GM13977 (cell line): ENCODE measurements around the gene CCDC34.

Experiments used
- DNase-seq: peaks from one replicate; pipeline ENCODE4 v3.0.0; 2012; ENCODE audit warnings: low spot score
- CTCF ChIP-seq: IDR thresholded peaks from 2 replicates; pipeline ENCODE4 v1.5.1; 2012; ENCODE audit warnings: mild to moderate bottlenecking, control low read depth; ENCODE audit not compliant: insufficient read depth; ENCODE audit errors: extremely low read depth, missing control alignments
- in situ Hi-C: fragments of 300-500 bp; cut with MboI; formaldehyde crosslinking; loops from one replicate; pipeline ENCODE4 v1.12.0; 2022; ENCODE audit warnings: low sequenced_read_pairs, low pct_unique_long_range_greater_than_20kb, mixed read lengths, inconsistent platforms; ENCODE audit not compliant: unreplicated experiment

Gene CCDC34

DNA sequence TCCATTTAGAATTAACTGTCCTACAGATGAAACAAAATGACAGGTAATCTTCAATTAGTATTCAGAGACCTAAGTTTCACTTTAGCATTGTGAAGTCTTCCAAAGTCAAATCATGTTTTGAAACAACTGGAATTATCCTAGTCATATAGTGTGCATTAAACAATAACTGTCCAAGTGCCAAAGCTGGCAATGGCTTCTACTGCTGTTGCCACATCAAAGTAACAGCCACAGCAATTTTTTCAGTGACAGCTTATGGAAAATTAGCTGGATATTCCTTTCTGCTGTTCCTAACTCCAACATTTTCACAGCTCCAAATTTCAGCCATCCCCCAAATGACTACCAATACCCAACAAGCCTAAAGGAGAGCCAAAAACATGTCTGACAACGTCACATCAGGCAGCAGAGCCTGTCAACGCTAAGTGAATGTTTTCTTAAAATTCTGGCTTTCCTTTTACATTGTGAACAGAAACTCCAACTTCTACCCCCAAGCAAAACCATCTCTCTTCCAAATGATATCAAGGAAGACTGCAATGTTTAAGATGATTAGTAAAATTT, 45.3 kb upstream of the CCDC34 start:
- TF ChIP-seq CTCF, result no peak
- DNase-seq, result no peak

DNA sequence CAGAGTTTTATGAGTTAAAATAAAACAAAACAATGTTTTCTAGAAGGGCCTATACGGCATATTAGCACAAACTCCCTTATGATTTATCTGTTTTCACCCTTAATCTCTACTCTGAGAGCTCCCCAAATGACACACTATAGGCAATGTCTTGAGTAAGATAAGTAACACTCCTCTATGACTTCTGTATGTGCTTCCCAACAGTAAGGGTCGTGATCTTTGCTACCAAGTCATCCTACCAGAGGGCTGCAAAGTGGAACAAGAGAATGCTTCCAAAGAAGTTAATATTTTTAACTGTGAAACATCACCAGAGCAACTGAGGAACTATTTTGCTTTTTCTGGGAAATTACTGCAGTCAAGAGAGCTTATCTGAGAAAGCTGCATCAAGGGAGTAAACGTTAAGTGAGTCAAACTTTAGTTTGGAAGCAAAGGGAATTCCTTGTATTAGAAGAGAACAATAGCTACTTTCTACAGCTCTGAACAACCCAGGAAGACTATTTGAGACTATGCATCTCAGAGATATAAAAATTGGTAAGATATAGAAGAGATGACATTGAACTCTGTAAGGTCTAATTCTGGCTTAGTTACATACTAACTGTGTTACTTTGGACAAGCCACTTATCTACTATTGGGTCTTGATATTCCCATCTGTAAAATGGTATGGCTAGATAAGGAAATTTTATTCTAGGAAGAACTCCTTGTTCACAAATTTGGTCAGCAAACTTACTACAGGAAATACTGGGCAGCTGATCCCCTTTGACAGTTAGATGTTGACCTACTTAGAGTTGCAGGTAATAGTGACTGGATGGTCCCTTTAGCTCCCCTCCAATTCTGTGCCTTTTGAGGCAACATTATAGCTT, 43.7 kb upstream of the CCDC34 start:
- no peak for TF ChIP-seq CTCF
- in situ Hi-C loops, result no loop called here
- DNase-seq, result no peak

More for the DNA sequence above, 45.3 kb upstream of the CCDC34 start:
- in situ Hi-C loops, result no loop called here

DNA sequence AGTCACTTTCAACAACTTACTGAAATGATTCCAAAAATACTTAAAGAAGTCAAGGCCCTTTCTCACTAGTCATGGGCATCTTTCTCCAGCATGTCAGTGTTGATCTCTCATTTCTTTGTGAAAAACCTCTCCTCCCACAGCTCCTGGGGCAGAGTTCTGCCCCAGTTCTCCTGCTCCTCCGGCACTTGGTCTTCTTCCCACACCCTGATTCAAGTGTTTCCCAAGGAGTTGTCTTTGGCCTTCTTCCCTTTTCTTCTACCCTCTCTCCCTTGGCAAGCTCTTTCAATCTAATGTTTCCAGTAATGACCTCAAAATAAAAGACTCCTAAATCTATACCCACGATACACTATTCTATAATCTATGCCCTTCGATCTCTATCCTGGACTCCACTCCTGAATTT, 42.1 kb upstream of the CCDC34 start:
- DNase-seq, result no peak
- no peak for TF ChIP-seq CTCF
- in situ Hi-C loops, result no loop called here

GRCh38 chr11:27404427-27404826, 41.4 kb upstream of the CCDC34 start:
- no peak for DNase-seq
- in situ Hi-C loops, result no loop called here
- no peak for TF ChIP-seq CTCF

DNA sequence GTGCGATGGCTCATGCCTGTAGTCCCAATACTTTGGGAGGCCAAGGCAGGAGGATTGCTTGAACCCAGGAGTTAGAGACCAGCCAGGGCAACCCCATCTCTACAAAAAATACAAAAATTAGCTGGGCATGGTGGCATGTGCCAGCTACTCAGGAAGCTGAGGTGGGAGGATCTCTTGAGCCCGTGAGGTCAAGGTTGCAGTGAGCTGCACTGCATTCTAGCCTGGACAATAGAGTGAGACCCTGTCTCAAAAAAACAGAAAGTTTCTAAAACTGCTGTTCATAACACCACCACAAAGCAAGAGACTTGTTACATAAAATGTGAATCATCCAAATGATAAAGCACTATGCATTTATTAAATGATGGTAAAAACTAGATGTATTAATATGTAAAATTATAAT, 40.2 kb upstream of the CCDC34 start:
- DNase-seq, result no peak
- TF ChIP-seq CTCF, result no peak
- in situ Hi-C loops, result no loop called here

DNA sequence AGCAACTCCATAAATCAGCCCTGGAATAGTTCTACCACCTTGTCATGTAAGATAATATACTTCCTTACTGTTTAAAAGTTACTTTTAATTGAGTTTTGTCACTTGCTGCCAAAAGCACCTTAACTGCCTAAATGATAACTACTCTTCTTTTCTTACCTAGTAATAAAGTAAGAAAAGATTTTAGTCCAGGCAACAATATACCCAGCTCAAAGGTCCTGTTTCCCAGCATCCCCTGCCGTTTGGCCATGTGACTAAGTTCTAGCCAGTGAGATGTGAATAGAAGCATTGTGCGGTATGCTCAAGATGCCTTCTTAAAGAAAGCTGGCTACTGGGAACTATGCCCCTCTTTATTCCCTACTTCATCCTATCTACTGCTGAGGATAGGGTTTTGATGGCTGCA, 39.4 kb upstream of the CCDC34 start:
- TF ChIP-seq CTCF, result no peak
- in situ Hi-C loops, result no loop called here
- DNase-seq, result no peak
